Measurements from ENCODE around the gene HTR6.

GRCh38 chr1:19680644-19681043 is 16.0 kb downstream of the HTR6 start:
- TF ChIP-seq JUND (IDR thresholded peaks at IDR 0.05) (no peak), EZH2phosphoT487 (IDR thresholded peaks at IDR 0.05; ENCODE audit: borderline replicate concordance) (no peak), MAX (IDR thresholded peaks at IDR 0.05) (no peak), EZH2 (IDR thresholded peaks at IDR 0.05) (no peak), RAD21 (IDR thresholded peaks at IDR 0.05; ENCODE audit: low read depth) (no peak), POLR2A (IDR thresholded peaks at IDR 0.05; ENCODE audit: borderline replicate concordance, extremely low read depth, insufficient read depth, insufficient read length) (no peak), POLR2AphosphoS5 (IDR thresholded peaks at IDR 0.05; ENCODE audit: low read depth, low read length) (no peak), SRF (IDR thresholded peaks at IDR 0.05; ENCODE audit: low read depth) (no peak), ZNF274 (IDR thresholded peaks at IDR 0.05; ENCODE audit: low read depth, low read length) (no peak), CEBPB (IDR thresholded peaks at IDR 0.05; ENCODE audit: low read depth) (no peak), YY1 (IDR thresholded peaks at IDR 0.05; ENCODE audit: extremely low read depth, insufficient replicate concordance, low read depth, low read length) (no peak)
- TF ChIP-seq, protein P1, sequence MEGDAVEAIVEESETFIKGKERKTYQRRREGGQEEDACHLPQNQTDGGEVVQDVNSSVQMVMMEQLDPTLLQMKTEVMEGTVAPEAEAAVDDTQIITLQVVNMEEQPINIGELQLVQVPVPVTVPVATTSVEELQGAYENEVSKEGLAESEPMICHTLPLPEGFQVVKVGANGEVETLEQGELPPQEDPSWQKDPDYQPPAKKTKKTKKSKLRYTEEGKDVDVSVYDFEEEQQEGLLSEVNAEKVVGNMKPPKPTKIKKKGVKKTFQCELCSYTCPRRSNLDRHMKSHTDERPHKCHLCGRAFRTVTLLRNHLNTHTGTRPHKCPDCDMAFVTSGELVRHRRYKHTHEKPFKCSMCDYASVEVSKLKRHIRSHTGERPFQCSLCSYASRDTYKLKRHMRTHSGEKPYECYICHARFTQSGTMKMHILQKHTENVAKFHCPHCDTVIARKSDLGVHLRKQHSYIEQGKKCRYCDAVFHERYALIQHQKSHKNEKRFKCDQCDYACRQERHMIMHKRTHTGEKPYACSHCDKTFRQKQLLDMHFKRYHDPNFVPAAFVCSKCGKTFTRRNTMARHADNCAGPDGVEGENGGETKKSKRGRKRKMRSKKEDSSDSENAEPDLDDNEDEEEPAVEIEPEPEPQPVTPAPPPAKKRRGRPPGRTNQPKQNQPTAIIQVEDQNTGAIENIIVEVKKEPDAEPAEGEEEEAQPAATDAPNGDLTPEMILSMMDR (IDR thresholded peaks at IDR 0.05 in 2 of 3, conservative IDR thresholded peaks at IDR 0.05 in 1 of 3; ENCODE audit: borderline replicate concordance in 1 of 3, insufficient read depth in 1 of 3, low read depth in 2 of 3, low read length in 2 of 3), result no peak
